DMS114 treated with DMSO at 0.1 percent for 48 hours (cell line): ENCODE data around the gene PPP2R3B.
"Not testable (repeated sequence)": the region's sequence is repeated elsewhere in the genome, so short reads cannot be mapped to it uniquely, and the experiment has no call there.

ENCODE experiments used
- DNase-seq: peaks from one replicate; lab custom pipeline; 2025; ENCODE audit not compliant: unreplicated experiment; lab: John Stamatoyannopoulos, UW

PPP2R3B gene

GRCh38 chrX:353566-354535, 32.9 kb downstream of the PPP2R3B start:
- no peak for DNase-seq

GRCh38 chrX:352582-353314, 34.0 kb downstream of the PPP2R3B start:
- no peak for DNase-seq

GRCh38 chrX:352181-352580, 34.5 kb downstream of the PPP2R3B start:
- DNase-seq: no peak

GRCh38 chrX:351736-352135, 35.0 kb downstream of the PPP2R3B start:
- DNase-seq: no peak

- not testable (repeated sequence) for DNase-seq
Observed at GRCh38 chrX:351324-351641, 35.4 kb downstream of the PPP2R3B start.

GRCh38 chrX:350534-351323, 36.0 kb downstream of the PPP2R3B start:
- DNase-seq: no peak

GRCh38 chrX:350148-350533, 36.6 kb downstream of the PPP2R3B start:
- DNase-seq: no peak

GRCh38 chrX:349702-350101, 37.0 kb downstream of the PPP2R3B start:
- no peak for DNase-seq

- no peak for DNase-seq
Observed at GRCh38 chrX:349196-349595, 37.5 kb downstream of the PPP2R3B start.

GRCh38 chrX:348461-349117, 38.1 kb downstream of the PPP2R3B start:
- no peak for DNase-seq

GRCh38 chrX:347351-348117, 39.2 kb downstream of the PPP2R3B start:
- no peak for DNase-seq

- DNase-seq: no peak
Observed at GRCh38 chrX:346034-346813, 40.5 kb downstream of the PPP2R3B start.

- no peak for DNase-seq
Observed at GRCh38 chrX:345020-345925, 41.4 kb downstream of the PPP2R3B start.

GRCh38 chrX:344371-344901, 42.3 kb downstream of the PPP2R3B start:
- DNase-seq: no peak

- DNase-seq: no peak
Observed at GRCh38 chrX:341541-342101, 45.1 kb downstream of the PPP2R3B start.

GRCh38 chrX:340641-341423, 45.9 kb downstream of the PPP2R3B start:
- no peak for DNase-seq

- DNase-seq: no peak
Observed at GRCh38 chrX:340121-340520, 46.6 kb downstream of the PPP2R3B start.
